HG02588 (cell line): ENCODE measurements around the gene IPCEF1.
A peak's percentile ranks its signal among the peaks of the same experiment; 100 is the strongest.

Source experiments
- ATAC-seq: cut with Tn5 transposase; IDR thresholded peaks from one replicate; pipeline ENCODE4 v1.9.1; 2021; ENCODE audit warnings: mild to moderate bottlenecking, moderate library complexity; ENCODE audit not compliant: unreplicated experiment

Gene IPCEF1

GRCh38 chr6:154297721-154298120 is 58.9 kb downstream of the IPCEF1 start:
- ATAC-seq = no peak

- no peak for ATAC-seq
These were observed 59.4 kb downstream of the IPCEF1 start for GRCh38 chr6:154297210-154297609.

- no peak for ATAC-seq
These were observed 60.9 kb downstream of the IPCEF1 start for GRCh38 chr6:154295733-154296132.

GRCh38 chr6:154292855-154293519 is 63.6 kb downstream of the IPCEF1 start:
- no peak for ATAC-seq

GRCh38 chr6:154292066-154292465 is 64.5 kb downstream of the IPCEF1 start:
- ATAC-seq = no peak

GRCh38 chr6:154289818-154290508 is 66.6 kb downstream of the IPCEF1 start:
- no peak for ATAC-seq

- no peak for ATAC-seq
These were observed 70.8 kb downstream of the IPCEF1 start for GRCh38 chr6:154285826-154286225.

- ATAC-seq = no peak
These were observed 72.2 kb downstream of the IPCEF1 start for GRCh38 chr6:154284313-154284853.

- no peak for ATAC-seq
These were observed 76.1 kb downstream of the IPCEF1 start for GRCh38 chr6:154280521-154280920.

GRCh38 chr6:154277629-154278017 is 79.0 kb downstream of the IPCEF1 start:
- no peak for ATAC-seq

GRCh38 chr6:154276810-154277628 is 79.6 kb downstream of the IPCEF1 start:
- peak; percentile 54 for ATAC-seq

- no peak for ATAC-seq
These were observed 82.4 kb downstream of the IPCEF1 start for GRCh38 chr6:154274168-154274567.

GRCh38 chr6:154268486-154268885 is 88.1 kb downstream of the IPCEF1 start:
- ATAC-seq = no peak

- ATAC-seq = no peak
These were observed 89.0 kb downstream of the IPCEF1 start for GRCh38 chr6:154267508-154268106.

GRCh38 chr6:154266560-154267099 is 90.0 kb downstream of the IPCEF1 start:
- ATAC-seq = no peak

GRCh38 chr6:154261688-154262397 is 94.8 kb downstream of the IPCEF1 start:
- ATAC-seq = no peak

- peak; percentile 82 for ATAC-seq
These were observed 98.4 kb downstream of the IPCEF1 start for GRCh38 chr6:154258064-154258757.

GRCh38 chr6:154257067-154257466 is 99.5 kb downstream of the IPCEF1 start:
- no peak for ATAC-seq

- ATAC-seq = no peak
These were observed 103.9 kb downstream of the IPCEF1 start for GRCh38 chr6:154252678-154253077.

GRCh38 chr6:154251116-154251515 is 105.5 kb downstream of the IPCEF1 start:
- no peak for ATAC-seq
